Endothelial cell of umbilical vein (primary cell): Measurements from ENCODE around the gene PRDM1. TPM values are rescaled to one million over a fixed set of nuclear protein-coding genes. Genes with fewer than 3 reads are reported as not detected.

Experiments
- BruUV-seq: library from RNA; stranded (reverse); fragments of 400-500 nt; replicated peaks from 2 replicates; lab custom pipeline; 2021; lab: Mats Ljungman, UMichigan
- CTCF ChIA-PET: fragments of 300-600, 350-600 bp; sonication (Branson Sonifier 250); formaldehyde crosslinking; loops from one replicate; lab custom pipeline; 2021; ENCODE audit warnings: antibody characterized with exemption, inconsistent platforms; lab: Charles Lee
- POLR2A ChIA-PET: fragments of 300-600, 350-600 bp; sonication (Branson Sonifier 250); formaldehyde crosslinking; loops from one replicate; lab custom pipeline; 2021; ENCODE audit warnings: antibody characterized with exemption, inconsistent platforms; lab: Charles Lee
- DNase-seq: peaks from one replicate; pipeline ENCODE4 v3.0.0-alpha.2; 2011; ENCODE audit warnings: low read depth, low spot score
- FAIRE-seq: peaks from 2 replicates; lab custom pipeline; 2011; peaks lifted over from hg19 to GRCh38; lab: Jason Lieb, UNC
- H2AFZ ChIP-seq: 2 replicates; pipeline ENCODE4 v1.6.0; 2012; ENCODE audit warnings: low read depth, low read length, control low read depth, inconsistent platforms
- H3K27ac ChIP-seq: 2 replicates; pipeline ENCODE4 v1.5.1; 2011; ENCODE audit warnings: low read depth, mild to moderate bottlenecking, control low read depth, low read length, moderate library complexity; ENCODE audit not compliant: insufficient read depth
- H3K27me3 ChIP-seq, 2 experiments: 2 replicates each; pipeline versions ENCODE4 v1.6.0 to v1.6.1; 2011; ENCODE audit warnings: low read length in 2 of 2, mixed read lengths in 1 of 2; ENCODE audit not compliant: control insufficient read depth in 2 of 2, insufficient read depth in 2 of 2
- H3K36me3 ChIP-seq, 2 experiments: 2 replicates in 1 of 2; 3 replicates in 1 of 2; pipeline ENCODE4 v1.5.1; 2011; ENCODE audit warnings: low read length in 2 of 2, mild to moderate bottlenecking in 1 of 2, moderate library complexity in 1 of 2; ENCODE audit not compliant: control insufficient read depth in 2 of 2, insufficient read depth in 2 of 2; ENCODE audit errors: extremely low read depth in 1 of 2
- H3K4me1 ChIP-seq: 3 replicates; pipeline ENCODE4 v1.5.1; 2011; ENCODE audit warnings: mild to moderate bottlenecking, low read length; ENCODE audit not compliant: control insufficient read depth, insufficient read depth; ENCODE audit errors: extremely low read depth
- H3K4me2 ChIP-seq: 2 replicates; pipeline ENCODE4 v1.6.1; 2011; ENCODE audit warnings: low read length, control low read depth, mixed read lengths; ENCODE audit not compliant: insufficient read depth
- H3K4me3 ChIP-seq, 3 experiments: fragments of 200-600 bp in 1 of 3; sonication (generic), shearing (Covaris generic) in 1 of 3; replicated peaks in 1 of 3; 2 replicates each; pipeline ENCODE4 v1.5.1; 2011 to 2016; ENCODE audit warnings: control low read depth in 3 of 3, low read length in 3 of 3, mild to moderate bottlenecking in 2 of 3, inconsistent platforms in 1 of 3, low read depth in 1 of 3, moderate library complexity in 1 of 3; ENCODE audit not compliant: insufficient read depth in 1 of 3
- H3K79me2 ChIP-seq: 2 replicates; pipeline ENCODE4 v1.6.0; 2012; ENCODE audit warnings: low read length, inconsistent platforms; ENCODE audit not compliant: control insufficient read depth, insufficient read depth
- H3K9ac ChIP-seq: replicated peaks from 2 replicates; pipeline ENCODE3; 2011; ENCODE audit warnings: low read length, control low read depth; ENCODE audit not compliant: insufficient read depth; ENCODE audit errors: extremely low read depth
- H3K9me1 ChIP-seq: replicated peaks from 3 replicates; pipeline ENCODE4 v1.6.0; 2011; ENCODE audit warnings: mild to moderate bottlenecking, low read length; ENCODE audit not compliant: control insufficient read depth, insufficient read depth; ENCODE audit errors: extremely low read depth
- H3K9me3 ChIP-seq: replicated peaks from 2 replicates; pipeline ENCODE4 v1.5.1; 2012; ENCODE audit warnings: low read length, inconsistent platforms; ENCODE audit not compliant: control insufficient read depth, insufficient read depth
- H4K20me1 ChIP-seq: replicated peaks from 2 replicates; pipeline ENCODE3; 2011; ENCODE audit warnings: mild to moderate bottlenecking, low read length; ENCODE audit not compliant: control insufficient read depth, insufficient read depth; ENCODE audit errors: extremely low read depth
- CTCF ChIP-seq, 2 donors: IDR thresholded peaks; 1 replicate in 1 of 2; 2 replicates in 1 of 2; pipeline ENCODE4 v1.5.1; 2011; ENCODE audit warnings: low read length in 2 of 2, mild to moderate bottlenecking in 2 of 2, moderate library complexity in 2 of 2, control low read depth in 1 of 2, inconsistent platforms in 1 of 2, low read depth in 1 of 2; ENCODE audit not compliant: insufficient read depth in 1 of 2; ENCODE audit errors: extremely low read depth in 1 of 2
- EZH2 ChIP-seq: IDR thresholded peaks from 2 replicates; pipeline ENCODE4 v1.6.1; 2012; ENCODE audit warnings: borderline replicate concordance, low read depth, mild to moderate bottlenecking, moderate library complexity, low read length, inconsistent platforms; ENCODE audit not compliant: severe bottlenecking
- FOS ChIP-seq: IDR thresholded peaks from 2 replicates; pipeline ENCODE4 v1.6.1; 2011; ENCODE audit warnings: mild to moderate bottlenecking, low read length, moderate library complexity, borderline replicate concordance; ENCODE audit not compliant: insufficient read depth
- GATA2 ChIP-seq: IDR thresholded peaks from 2 replicates; pipeline ENCODE4 v1.7.0; 2011; ENCODE audit warnings: low read depth, mild to moderate bottlenecking, moderate library complexity, mixed read lengths, low read length; ENCODE audit not compliant: insufficient read length, insufficient read depth
- JUN ChIP-seq: IDR thresholded peaks from 2 replicates; pipeline ENCODE4 v1.6.1; 2011; ENCODE audit warnings: borderline replicate concordance, low read depth; ENCODE audit not compliant: insufficient read length, insufficient read depth
- MYC ChIP-seq: IDR thresholded peaks from one replicate; pipeline ENCODE4 v1.6.1; 2011; ENCODE audit warnings: mild to moderate bottlenecking, low read depth, low read length
- POLR2A ChIP-seq: IDR thresholded peaks from 2 replicates; pipeline ENCODE4 v1.6.1; 2012; ENCODE audit warnings: low read depth, mild to moderate bottlenecking, control low read depth, low read length
- POLR2AphosphoS5 ChIP-seq: IDR thresholded peaks from 2 replicates; pipeline ENCODE4 v1.6.1; 2012; ENCODE audit warnings: low read depth, mild to moderate bottlenecking, control low read depth, low read length, moderate library complexity; ENCODE audit not compliant: insufficient read depth
- dilution Hi-C: fragments of 300-500 bp; cut with MboI; formaldehyde crosslinking; loops from one replicate; pipeline ENCODE4 v1.15.0; 2019; ENCODE audit warnings: low sequenced_read_pairs; ENCODE audit not compliant: extremely low pct_ligation_motif_present
- intact Hi-C: fragments of 100-400 bp; cut with micrococcal nuclease; formaldehyde crosslinking; loops from one replicate; pipeline ENCODE4 v1.10.0; 2022
- polyA plus RNA-seq, 4 experiments: library from polyadenylated mRNA; depleted of rRNA in 3 of 4; stranded (reverse) in 3 of 4; unstranded in 1 of 4; fragments of >200 nt; gene quantifications; 2 replicates each; pipeline versions ENCODE4 v1.2.1 to v1.2.3, GENCODE V29; 2011 to 2012; ENCODE audit warnings: missing spikeins in 1 of 4
- total RNA-seq: library from RNA; stranded (reverse); gene quantifications from 2 replicates; pipeline ENCODE4 v1.2.3, GENCODE V29; 2021
- TF ChIP-seq, protein P1 (sequence below): IDR thresholded peaks from 2 replicates; pipeline ENCODE4 v1.6.1; 2011; ENCODE audit not compliant: insufficient read depth, insufficient read length

PRDM1 gene
- total and polyA plus RNA-seq, 2 donors (not counting 3 experiments of a cell fraction or from before 2014, with no cell fraction given) = 0.36 to 2.7 TPM

DNA sequence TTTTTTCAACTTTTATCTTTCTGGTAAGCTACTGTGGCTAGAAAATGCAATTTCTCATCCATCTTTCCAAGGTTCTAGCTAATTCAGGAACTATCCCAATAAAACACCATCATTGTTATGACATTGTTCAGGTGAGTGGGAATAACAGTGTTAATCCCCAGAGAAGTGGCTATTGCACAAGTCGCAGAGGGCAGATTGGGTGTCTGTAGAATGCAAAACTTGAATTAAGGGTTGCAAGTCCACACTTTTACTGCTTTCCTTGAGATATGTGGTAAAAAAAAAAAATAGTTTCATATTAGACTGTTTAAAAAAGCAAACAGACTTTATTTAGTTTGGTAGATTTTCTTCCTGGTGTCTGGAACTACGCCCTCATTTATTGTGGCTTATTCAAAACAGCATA lies 41.1 kb upstream of the PRDM1 start:
- no peak for TF ChIP-seq POLR2AphosphoS5
- no peak for TF ChIP-seq GATA2
- no peak for TF ChIP-seq MYC
- no peak for TF ChIP-seq JUN
- no peak for TF ChIP-seq EZH2
- TF ChIP-seq POLR2A = no peak
- no peak for TF ChIP-seq CTCF (IDR thresholded peaks at IDR 0.05; ENCODE audit: extremely low read depth in 1 of 2, insufficient read depth in 1 of 2, low read depth in 1 of 2, low read length in 2 of 2)
- TF ChIP-seq, protein P1, sequence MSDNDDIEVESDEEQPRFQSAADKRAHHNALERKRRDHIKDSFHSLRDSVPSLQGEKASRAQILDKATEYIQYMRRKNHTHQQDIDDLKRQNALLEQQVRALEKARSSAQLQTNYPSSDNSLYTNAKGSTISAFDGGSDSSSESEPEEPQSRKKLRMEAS = no peak
- no peak for TF ChIP-seq FOS
- BruUV-seq = no TSS peak
- Histone ChIP-seq H3K79me2 (no peaks in the 10 kb centered on the region), H3K9me3 (no peaks in the 10 kb centered on the region), H3K4me1 (no peaks in the 10 kb centered on the region), H3K9ac (no peak overlapping the region), H3K27me3 (peaks cover 0 to 3% of the 10 kb centered on the region in 2 experiments), H3K9me1 (no peaks in the 10 kb centered on the region), H3K27ac (no peak overlapping the region), H2AFZ (no peak overlapping the region), H3K4me2 (no peak overlapping the region), H3K36me3 (no peaks in the 10 kb centered on the region), H3K4me3 (no peak overlapping the region), H4K20me1 (no peaks in the 10 kb centered on the region)
- intact Hi-C loops = no loop called here
- FAIRE-seq (no peak), DNase-seq (no peak)
- CTCF ChIA-PET = no interaction called here
- dilution Hi-C loops = no loop called here
- POLR2A ChIA-PET = no interaction called here
